ENCODE measurements around the gene CCN2.

CCN2 gene

GRCh38 chr6:131950767-131951575, at the start of gene CCN2:
TSS of gene CCN2 (minus strand) at chr6:131951372. CDS start at chr6:131951172, 200 bp downstream.
- DNase-seq = peak in 1 of 2 experiments; percentile 39

GRCh38 chr6:132000296-132000695, 49.1 kb upstream of the CCN2 start:
- no peak for DNase-seq

- DNase-seq = no peak
Measured at GRCh38 chr6:131999545-132000146, 48.5 kb upstream of the CCN2 start.

GRCh38 chr6:131998255-131998982, 47.2 kb upstream of the CCN2 start:
- no peak for DNase-seq

- no peak for DNase-seq
Measured at GRCh38 chr6:131997429-131998153, 46.4 kb upstream of the CCN2 start.

GRCh38 chr6:131995917-131996316, 44.7 kb upstream of the CCN2 start:
- no peak for DNase-seq

- DNase-seq = no peak
Measured at GRCh38 chr6:131992557-131992956, 41.4 kb upstream of the CCN2 start.

GRCh38 chr6:131989036-131989435, 37.9 kb upstream of the CCN2 start:
- DNase-seq = no peak

- no peak for DNase-seq
Measured at GRCh38 chr6:131982740-131983259, 31.6 kb upstream of the CCN2 start.

GRCh38 chr6:131981624-131981978, 30.4 kb upstream of the CCN2 start:
- no peak for DNase-seq

GRCh38 chr6:131980791-131981623, 29.8 kb upstream of the CCN2 start:
- no peak for DNase-seq

GRCh38 chr6:131980338-131980790, 29.2 kb upstream of the CCN2 start:
- no peak for DNase-seq

GRCh38 chr6:131979515-131980337, 28.6 kb upstream of the CCN2 start:
- DNase-seq = no peak

- no peak for DNase-seq
Measured at GRCh38 chr6:131978522-131978921, 27.4 kb upstream of the CCN2 start.

GRCh38 chr6:131976545-131977061, 25.4 kb upstream of the CCN2 start:
- no peak for DNase-seq

- DNase-seq = no peak
Measured at GRCh38 chr6:131972741-131973140, 21.6 kb upstream of the CCN2 start.

- DNase-seq = peak in 1 of 2 experiments; percentile 27
Measured at GRCh38 chr6:131970076-131970859, 19.1 kb upstream of the CCN2 start.

GRCh38 chr6:131968656-131969055, 17.5 kb upstream of the CCN2 start:
- DNase-seq = no peak

- no peak for DNase-seq
Measured at GRCh38 chr6:131967948-131968347, 16.8 kb upstream of the CCN2 start.

GRCh38 chr6:131966443-131966842, 15.3 kb upstream of the CCN2 start:
- DNase-seq = no peak

Data from NCI-H526 (cell line).